ENCODE results near the gene PCSK6.

The PCSK6 gene

DNA sequence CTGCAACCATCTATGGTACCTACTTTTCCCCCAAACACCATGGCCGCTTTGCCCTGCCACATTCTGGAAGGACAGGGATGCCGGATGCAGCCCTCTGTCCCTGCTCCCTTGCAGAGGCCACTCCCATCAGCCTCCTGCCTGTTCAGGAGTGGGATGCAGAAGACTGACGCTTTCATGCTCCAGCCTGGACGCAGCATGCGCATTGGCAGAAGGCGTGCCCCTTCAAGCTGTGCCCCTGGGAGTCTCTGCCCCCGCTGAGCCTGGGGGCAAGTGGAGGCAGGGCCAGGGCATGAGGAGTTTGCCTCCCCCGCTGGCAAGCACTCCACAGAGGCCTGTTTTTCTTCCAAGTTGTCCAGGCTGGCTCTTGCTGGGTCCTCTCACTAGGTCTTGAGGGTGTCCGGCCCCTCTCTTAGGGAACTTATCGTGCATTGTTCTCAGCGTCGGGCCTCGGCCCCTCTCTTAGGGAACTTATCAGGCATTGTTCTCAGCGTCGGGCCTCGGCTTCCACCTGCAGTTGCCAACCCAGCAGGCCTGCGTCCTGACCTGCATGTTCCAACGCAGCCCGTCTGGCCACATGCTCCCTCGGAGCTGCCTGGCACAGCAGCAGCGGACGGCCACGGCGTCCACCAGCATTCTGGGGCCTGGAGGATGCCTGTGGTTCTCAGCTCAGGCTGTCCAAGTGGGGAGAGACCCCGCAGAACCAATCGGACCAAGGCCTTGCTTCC lies 179.9 kb downstream of the PCSK6 start:
- H3K4me3 ChIP-seq (replicated peaks; ENCODE audit: low read depth, low read length): no peak overlapping the region
- no peak for DNase-seq (ENCODE audit: low read depth)
- TF ChIP-seq, protein P1, sequence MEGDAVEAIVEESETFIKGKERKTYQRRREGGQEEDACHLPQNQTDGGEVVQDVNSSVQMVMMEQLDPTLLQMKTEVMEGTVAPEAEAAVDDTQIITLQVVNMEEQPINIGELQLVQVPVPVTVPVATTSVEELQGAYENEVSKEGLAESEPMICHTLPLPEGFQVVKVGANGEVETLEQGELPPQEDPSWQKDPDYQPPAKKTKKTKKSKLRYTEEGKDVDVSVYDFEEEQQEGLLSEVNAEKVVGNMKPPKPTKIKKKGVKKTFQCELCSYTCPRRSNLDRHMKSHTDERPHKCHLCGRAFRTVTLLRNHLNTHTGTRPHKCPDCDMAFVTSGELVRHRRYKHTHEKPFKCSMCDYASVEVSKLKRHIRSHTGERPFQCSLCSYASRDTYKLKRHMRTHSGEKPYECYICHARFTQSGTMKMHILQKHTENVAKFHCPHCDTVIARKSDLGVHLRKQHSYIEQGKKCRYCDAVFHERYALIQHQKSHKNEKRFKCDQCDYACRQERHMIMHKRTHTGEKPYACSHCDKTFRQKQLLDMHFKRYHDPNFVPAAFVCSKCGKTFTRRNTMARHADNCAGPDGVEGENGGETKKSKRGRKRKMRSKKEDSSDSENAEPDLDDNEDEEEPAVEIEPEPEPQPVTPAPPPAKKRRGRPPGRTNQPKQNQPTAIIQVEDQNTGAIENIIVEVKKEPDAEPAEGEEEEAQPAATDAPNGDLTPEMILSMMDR (IDR thresholded peaks at IDR 0.05; ENCODE audit: low read length, missing control alignments): no peak

- no peak overlapping the region for H3K4me3 ChIP-seq (replicated peaks; ENCODE audit: low read depth, low read length)
- TF ChIP-seq, protein P1 (IDR thresholded peaks at IDR 0.05; ENCODE audit: low read length, missing control alignments): no peak
- DNase-seq (ENCODE audit: low read depth): no peak
These were observed 180.7 kb downstream of the PCSK6 start for GRCh38 chr15:101308604-101309435.

- DNase-seq (ENCODE audit: low read depth): no peak
- H3K4me3 ChIP-seq (replicated peaks; ENCODE audit: low read depth, low read length): no peak overlapping the region
- TF ChIP-seq, protein P1 (IDR thresholded peaks at IDR 0.05; ENCODE audit: low read length, missing control alignments): no peak
These were observed 181.5 kb downstream of the PCSK6 start for GRCh38 chr15:101307897-101308603.

DNA sequence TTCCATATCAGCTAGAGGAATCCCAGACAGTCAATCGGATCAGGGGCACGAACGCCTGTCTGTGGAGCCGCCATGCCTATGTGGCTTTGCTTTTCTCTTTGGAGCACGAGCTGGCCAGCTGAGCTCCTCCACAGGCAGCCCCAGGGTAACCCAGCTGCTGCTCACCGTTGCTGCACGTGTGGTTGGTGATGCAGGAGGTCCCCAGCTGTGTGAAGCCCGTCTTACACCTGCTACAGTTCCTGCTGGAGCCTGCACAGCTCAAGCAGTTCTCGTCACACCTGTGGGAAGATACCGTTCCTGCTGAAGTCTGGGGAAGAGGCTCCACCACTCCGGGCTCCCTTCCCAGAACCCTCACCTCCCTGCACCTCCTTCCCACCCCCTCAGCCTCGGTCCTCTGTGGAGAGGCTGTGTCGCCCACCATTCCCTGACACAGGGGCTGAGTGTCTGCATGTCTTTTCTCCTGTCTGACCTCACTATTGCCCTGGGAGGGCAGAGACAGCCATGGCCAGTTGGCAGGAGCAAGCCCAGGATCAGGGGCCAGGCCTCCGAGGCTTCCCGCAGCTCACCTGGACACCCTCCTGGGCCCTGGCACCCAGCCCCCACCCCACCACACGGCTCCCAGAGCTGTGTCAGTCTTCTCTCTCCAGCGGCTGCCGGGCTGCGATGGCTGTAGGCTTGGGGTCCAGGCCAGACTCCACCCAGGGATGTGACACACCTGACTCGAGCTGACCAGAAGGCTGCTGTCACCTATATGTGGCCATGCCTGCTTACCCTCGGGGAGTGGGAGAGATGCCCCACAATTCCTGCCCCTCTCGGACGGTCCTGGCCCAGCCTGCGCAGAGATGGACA lies 182.2 kb downstream of the PCSK6 start:
- no peak overlapping the region for H3K4me3 ChIP-seq (replicated peaks; ENCODE audit: low read depth, low read length)
- TF ChIP-seq, protein P1 (IDR thresholded peaks at IDR 0.05; ENCODE audit: low read length, missing control alignments): no peak
- no peak for DNase-seq (ENCODE audit: low read depth)

- no peak for DNase-seq (ENCODE audit: low read depth)
- TF ChIP-seq, protein P1 (IDR thresholded peaks at IDR 0.05; ENCODE audit: low read length, missing control alignments): no peak
- no peak overlapping the region for H3K4me3 ChIP-seq (replicated peaks; ENCODE audit: low read depth, low read length)
These were observed 183.0 kb downstream of the PCSK6 start for GRCh38 chr15:101306341-101307047.

GRCh38 chr15:101305820-101306255 lies 183.7 kb downstream of the PCSK6 start:
- no peak overlapping the region for H3K4me3 ChIP-seq (replicated peaks; ENCODE audit: low read depth, low read length)
- TF ChIP-seq, protein P1 (IDR thresholded peaks at IDR 0.05; ENCODE audit: low read length, missing control alignments): no peak
- DNase-seq (ENCODE audit: low read depth): no peak

All from fibroblast of pulmonary artery (primary cell).